Measurements from ENCODE around the gene ZNF662. TPM values are rescaled to one million over a fixed set of nuclear protein-coding genes. Genes with fewer than 3 reads are reported as not detected.

ZNF662 gene
- total and polyA plus RNA-seq, 9 of the 15 experiments (the other 6 are each of a cell fraction or from before 2014, with no cell fraction given), result 0.07 to 0.55 (median 0.27) TPM

GRCh38 chr3:42880601-42881451, 25.1 kb upstream of the ZNF662 start (continued):
- TF ChIP-seq, protein P1, sequence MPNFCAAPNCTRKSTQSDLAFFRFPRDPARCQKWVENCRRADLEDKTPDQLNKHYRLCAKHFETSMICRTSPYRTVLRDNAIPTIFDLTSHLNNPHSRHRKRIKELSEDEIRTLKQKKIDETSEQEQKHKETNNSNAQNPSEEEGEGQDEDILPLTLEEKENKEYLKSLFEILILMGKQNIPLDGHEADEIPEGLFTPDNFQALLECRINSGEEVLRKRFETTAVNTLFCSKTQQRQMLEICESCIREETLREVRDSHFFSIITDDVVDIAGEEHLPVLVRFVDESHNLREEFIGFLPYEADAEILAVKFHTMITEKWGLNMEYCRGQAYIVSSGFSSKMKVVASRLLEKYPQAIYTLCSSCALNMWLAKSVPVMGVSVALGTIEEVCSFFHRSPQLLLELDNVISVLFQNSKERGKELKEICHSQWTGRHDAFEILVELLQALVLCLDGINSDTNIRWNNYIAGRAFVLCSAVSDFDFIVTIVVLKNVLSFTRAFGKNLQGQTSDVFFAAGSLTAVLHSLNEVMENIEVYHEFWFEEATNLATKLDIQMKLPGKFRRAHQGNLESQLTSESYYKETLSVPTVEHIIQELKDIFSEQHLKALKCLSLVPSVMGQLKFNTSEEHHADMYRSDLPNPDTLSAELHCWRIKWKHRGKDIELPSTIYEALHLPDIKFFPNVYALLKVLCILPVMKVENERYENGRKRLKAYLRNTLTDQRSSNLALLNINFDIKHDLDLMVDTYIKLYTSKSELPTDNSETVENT (CRISPR knock-in tag; IDR thresholded peaks at IDR 0.05), result no peak
- no peak for TF ChIP-seq MECOM (CRISPR knock-in tag; IDR thresholded peaks at IDR 0.05)
- no peak for TF ChIP-seq KDM1A (IDR thresholded peaks at IDR 0.05)
- TF ChIP-seq ESRRB (CRISPR knock-in tag; IDR thresholded peaks at IDR 0.05; ENCODE audit: borderline replicate concordance), result no peak
- peak; percentile 24; the same call in 1 of the 2 replicates for TF ChIP-seq ARID1B (IDR thresholded peaks at IDR 0.05)
- TF ChIP-seq IFI16 (CRISPR knock-in tag; IDR thresholded peaks at IDR 0.05), result no peak
- no peak for TF ChIP-seq TSC22D4 (tag; IDR thresholded peaks at IDR 0.05)
- TF ChIP-seq ZNF3 (CRISPR knock-in tag; IDR thresholded peaks at IDR 0.05), result no peak
- no peak; the same call in 1 of the 2 replicates for TF ChIP-seq ZNF583 (CRISPR knock-in tag; IDR thresholded peaks at IDR 0.05)
- peak; percentile 67; the same call in 1 of the 2 replicates for TF ChIP-seq ZNF263 (CRISPR knock-in tag; IDR thresholded peaks at IDR 0.05; ENCODE audit: borderline replicate concordance)
- TF ChIP-seq MAFF (IDR thresholded peaks at IDR 0.05; ENCODE audit: low read length), result no peak
- TF ChIP-seq SRSF3 (IDR thresholded peaks at IDR 0.05; ENCODE audit: insufficient read depth, low read length), result no peak
- TF ChIP-seq GATAD2B (IDR thresholded peaks at IDR 0.05; ENCODE audit: borderline replicate concordance), result no peak
- no peak for TF ChIP-seq ZNF174 (CRISPR knock-in tag; IDR thresholded peaks at IDR 0.05)
- no peak for TF ChIP-seq BRD9 (IDR thresholded peaks at IDR 0.05; ENCODE audit: low read depth, partially characterized antibody)
- peak in 1 of 2 experiments; percentile 46; a peak in 1 of 4 replicates for TF ChIP-seq NONO (IDR thresholded peaks at IDR 0.05; ENCODE audit: low read depth in 2 of 2, low read length in 1 of 2)
- no peak for TF ChIP-seq ZNF23 (CRISPR knock-in tag; IDR thresholded peaks at IDR 0.05)
- TF ChIP-seq YBX1 (IDR thresholded peaks at IDR 0.05), result no peak
- TF ChIP-seq, protein P2, sequence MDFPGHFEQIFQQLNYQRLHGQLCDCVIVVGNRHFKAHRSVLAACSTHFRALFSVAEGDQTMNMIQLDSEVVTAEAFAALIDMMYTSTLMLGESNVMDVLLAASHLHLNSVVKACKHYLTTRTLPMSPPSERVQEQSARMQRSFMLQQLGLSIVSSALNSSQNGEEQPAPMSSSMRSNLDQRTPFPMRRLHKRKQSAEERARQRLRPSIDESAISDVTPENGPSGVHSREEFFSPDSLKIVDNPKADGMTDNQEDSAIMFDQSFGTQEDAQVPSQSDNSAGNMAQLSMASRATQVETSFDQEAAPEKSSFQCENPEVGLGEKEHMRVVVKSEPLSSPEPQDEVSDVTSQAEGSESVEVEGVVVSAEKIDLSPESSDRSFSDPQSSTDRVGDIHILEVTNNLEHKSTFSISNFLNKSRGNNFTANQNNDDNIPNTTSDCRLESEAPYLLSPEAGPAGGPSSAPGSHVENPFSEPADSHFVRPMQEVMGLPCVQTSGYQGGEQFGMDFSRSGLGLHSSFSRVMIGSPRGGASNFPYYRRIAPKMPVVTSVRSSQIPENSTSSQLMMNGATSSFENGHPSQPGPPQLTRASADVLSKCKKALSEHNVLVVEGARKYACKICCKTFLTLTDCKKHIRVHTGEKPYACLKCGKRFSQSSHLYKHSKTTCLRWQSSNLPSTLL (IDR thresholded peaks at IDR 0.05), result no peak
- TF ChIP-seq RBM22 (IDR thresholded peaks at IDR 0.05; ENCODE audit: low read depth, low read length, poor library complexity, severe bottlenecking), result peak; percentile 26
- no peak for TF ChIP-seq SAP30 (IDR thresholded peaks at IDR 0.05; ENCODE audit: borderline replicate concordance, insufficient read depth, low read depth, low read length, poor library complexity, severe bottlenecking)
- no peak for TF ChIP-seq NR2F6 (CRISPR knock-in tag; IDR thresholded peaks at IDR 0.05)
- no peak for TF ChIP-seq DDX20 (tag; IDR thresholded peaks at IDR 0.05; ENCODE audit: low read depth)
- TF ChIP-seq NFYB (IDR thresholded peaks at IDR 0.05; ENCODE audit: extremely low read depth, insufficient read length), result no peak
- TF ChIP-seq NCOA4 (IDR thresholded peaks at IDR 0.05; ENCODE audit: partially characterized antibody), result no peak
- no peak; the same call in 1 of the 2 replicates for TF ChIP-seq EP300 (IDR thresholded peaks at IDR 0.05; ENCODE audit: low read length)
- no peak for TF ChIP-seq PHB2 (IDR thresholded peaks at IDR 0.05; ENCODE audit: low read depth)

All from K562 (cell line).